ENCODE data around the gene CDR2L. TPM values are rescaled to one million over a fixed set of nuclear protein-coding genes. Genes with fewer than 3 reads are reported as not detected.
A peak's percentile ranks its signal among the peaks of the same experiment; 100 is the strongest.

The CDR2L gene
- total and polyA plus RNA-seq, 2 donors = 4.8 to 14.2 TPM

GRCh38 chr17:74952431-74953133 lies 34.9 kb upstream of the CDR2L start:
- WGBS = 67% methylated on average over 24 of the region's 24 CpGs
- Histone ChIP-seq H3K27ac (ENCODE audit: low read depth) (no peak overlapping the region), H3K4me1 (ENCODE audit: insufficient read depth) (no peaks in the 10 kb centered on the region), H3K36me3 (ENCODE audit: insufficient read depth) (no peaks in the 10 kb centered on the region), H3K4me3 (ENCODE audit: low read depth, low read length) (no peak overlapping the region)
- no peak for DNase-seq (ENCODE audit: extremely low spot score)

GRCh38 chr17:74953134-74953687 lies 34.2 kb upstream of the CDR2L start:
- H3K27ac ChIP-seq (ENCODE audit: low read depth) = no peak overlapping the region
- H3K36me3 ChIP-seq (ENCODE audit: insufficient read depth) = no peaks in the 10 kb centered on the region
- H3K4me3 ChIP-seq (ENCODE audit: low read depth, low read length) = no peak overlapping the region
- no peak for DNase-seq (ENCODE audit: extremely low spot score)
- WGBS = 75% methylated on average over 11 of the region's 11 CpGs
- H3K4me1 ChIP-seq (ENCODE audit: insufficient read depth) = no peaks in the 10 kb centered on the region

- 86% methylated on average over 15 of the region's 15 CpGs for WGBS
- no peak overlapping the region for H3K27ac ChIP-seq (ENCODE audit: low read depth)
- no peak overlapping the region for H3K4me3 ChIP-seq (ENCODE audit: low read depth, low read length)
- no peaks in the 10 kb centered on the region for H3K4me1 ChIP-seq (ENCODE audit: insufficient read depth)
- no peak for DNase-seq (ENCODE audit: extremely low spot score)
- no peaks in the 10 kb centered on the region for H3K36me3 ChIP-seq (ENCODE audit: insufficient read depth)
These were observed 33.3 kb upstream of the CDR2L start for GRCh38 chr17:74954115-74954514.

- H3K4me1 ChIP-seq (ENCODE audit: insufficient read depth) = no peaks in the 10 kb centered on the region
- DNase-seq (ENCODE audit: extremely low spot score) = no peak
- WGBS = 63% methylated on average over 13 of the region's 13 CpGs
These were observed 32.6 kb upstream of the CDR2L start for GRCh38 chr17:74954665-74955421.

GRCh38 chr17:74956093-74956492 lies 31.3 kb upstream of the CDR2L start:
- Histone ChIP-seq H3K4me1 (ENCODE audit: insufficient read depth) (no peaks in the 10 kb centered on the region), H3K4me3 (ENCODE audit: low read depth, low read length) (no peak overlapping the region), H3K27ac (ENCODE audit: low read depth) (no peak overlapping the region), H3K36me3 (ENCODE audit: insufficient read depth) (no peaks in the 10 kb centered on the region)
- 75% methylated on average over 4 of the region's 4 CpGs for WGBS
- DNase-seq (ENCODE audit: extremely low spot score) = no peak

More at GRCh38 chr17:74954665-74955421, 32.6 kb upstream of the CDR2L start:
- H3K36me3 ChIP-seq (ENCODE audit: insufficient read depth) = no peaks in the 10 kb centered on the region
- no peak overlapping the region for H3K4me3 ChIP-seq (ENCODE audit: low read depth, low read length)
- H3K27ac ChIP-seq (ENCODE audit: low read depth) = no peak overlapping the region

GRCh38 chr17:74957935-74958740 lies 29.3 kb upstream of the CDR2L start:
- WGBS = 41% methylated on average over 33 of the region's 33 CpGs
- no peaks in the 10 kb centered on the region for H3K4me1 ChIP-seq (ENCODE audit: insufficient read depth)
- DNase-seq (ENCODE audit: extremely low spot score) = no peak

GRCh38 chr17:74959826-74960515 lies 27.5 kb upstream of the CDR2L start:
- H3K27ac ChIP-seq (ENCODE audit: low read depth) = no peak overlapping the region
- H3K36me3 ChIP-seq (ENCODE audit: insufficient read depth) = no peaks in the 10 kb centered on the region
- no peaks in the 10 kb centered on the region for H3K4me1 ChIP-seq (ENCODE audit: insufficient read depth)
- 68% methylated on average over 14 of the region's 14 CpGs for WGBS
- DNase-seq (ENCODE audit: extremely low spot score) = no peak
- H3K4me3 ChIP-seq (ENCODE audit: low read depth, low read length) = no peak overlapping the region

More at GRCh38 chr17:74957935-74958740, 29.3 kb upstream of the CDR2L start:
- Histone ChIP-seq H3K36me3 (ENCODE audit: insufficient read depth) (no peaks in the 10 kb centered on the region), H3K4me3 (ENCODE audit: low read depth, low read length) (no peak overlapping the region), H3K27ac (ENCODE audit: low read depth) (no peak overlapping the region)

- WGBS = 37% methylated on average over 19 of the region's 19 CpGs
- H3K4me3 ChIP-seq (ENCODE audit: low read depth, low read length) = no peak overlapping the region
- no peak for DNase-seq (ENCODE audit: extremely low spot score)
- H3K36me3 ChIP-seq (ENCODE audit: insufficient read depth) = no peaks in the 10 kb centered on the region
- H3K4me1 ChIP-seq (ENCODE audit: insufficient read depth) = no peaks in the 10 kb centered on the region
- no peak overlapping the region for H3K27ac ChIP-seq (ENCODE audit: low read depth)
These were observed 26.7 kb upstream of the CDR2L start for GRCh38 chr17:74960570-74961342.

GRCh38 chr17:74961657-74962350 lies 25.6 kb upstream of the CDR2L start:
- no peaks in the 10 kb centered on the region for H3K4me1 ChIP-seq (ENCODE audit: insufficient read depth)
- DNase-seq (ENCODE audit: extremely low spot score) = peak; percentile 60
- no peak overlapping the region for H3K27ac ChIP-seq (ENCODE audit: low read depth)
- no peak overlapping the region for H3K4me3 ChIP-seq (ENCODE audit: low read depth, low read length)
- H3K36me3 ChIP-seq (ENCODE audit: insufficient read depth) = no peaks in the 10 kb centered on the region
- WGBS = 45% methylated on average over 23 of the region's 23 CpGs

GRCh38 chr17:74962622-74963394 lies 24.6 kb upstream of the CDR2L start:
- Histone ChIP-seq H3K27ac (ENCODE audit: low read depth) (no peak overlapping the region), H3K4me3 (ENCODE audit: low read depth, low read length) (no peak overlapping the region), H3K4me1 (ENCODE audit: insufficient read depth) (no peaks in the 10 kb centered on the region), H3K36me3 (ENCODE audit: insufficient read depth) (no peaks in the 10 kb centered on the region)
- 86% methylated on average over 18 of the region's 18 CpGs for WGBS
- no peak for DNase-seq (ENCODE audit: extremely low spot score)

- 63% methylated on average over 12 of the region's 12 CpGs for WGBS
- DNase-seq (ENCODE audit: extremely low spot score) = no peak
- Histone ChIP-seq H3K27ac (ENCODE audit: low read depth) (no peak overlapping the region), H3K4me1 (ENCODE audit: insufficient read depth) (no peaks in the 10 kb centered on the region), H3K4me3 (ENCODE audit: low read depth, low read length) (no peak overlapping the region), H3K36me3 (ENCODE audit: insufficient read depth) (no peaks in the 10 kb centered on the region)
These were observed 23.8 kb upstream of the CDR2L start for GRCh38 chr17:74963656-74964055.

Measured in urinary bladder (tissue), 4 donors.